Activated CD4-positive, alpha-beta T cell treated with anti-CD3 and anti-CD28 coated beads for 36 hours (primary cell): ENCODE measurements around the gene PCSK7. TPM values are rescaled to one million over a fixed set of nuclear protein-coding genes. Genes with fewer than 3 reads are reported as not detected.

Experiments
- ATAC-seq: fragments of 200-7000 bp; cut with Tn5 transposase; one replicate; pipeline ENCODE4 v1.10.0; 2021; ENCODE audit warnings: mild to moderate bottlenecking, moderate library complexity
- CTCF ChIA-PET: fragments of 350-600 bp; sonication (Branson Sonifier 250); formaldehyde crosslinking; loops from one replicate; lab custom pipeline; 2021; ENCODE audit warnings: antibody characterized with exemption; lab: Charles Lee
- POLR2A ChIA-PET: fragments of 350-600 bp; sonication (Branson Sonifier 250); formaldehyde crosslinking; loops from one replicate; lab custom pipeline; 2021; ENCODE audit warnings: antibody characterized with exemption, inconsistent platforms; lab: Charles Lee
- DNase-seq: peaks from one replicate; pipeline ENCODE4 v3.0.0-alpha.2; 2020
- H3K27ac Mint-ChIP-seq: one replicate; pipeline ENCODE4 v1.8.0; 2021; ENCODE audit warnings: mixed read lengths
- H3K27me3 Mint-ChIP-seq: one replicate; pipeline ENCODE4 v1.8.0; 2021; ENCODE audit warnings: mixed read lengths
- H3K36me3 Mint-ChIP-seq: one replicate; pipeline ENCODE4 v1.8.0; 2021; ENCODE audit warnings: low read depth, mixed read lengths
- H3K4me1 Mint-ChIP-seq: one replicate; pipeline ENCODE4 v1.8.0; 2021; ENCODE audit warnings: mixed read lengths
- H3K4me3 Mint-ChIP-seq: one replicate; pipeline ENCODE4 v1.8.0; 2021; ENCODE audit warnings: mild to moderate bottlenecking, moderate library complexity, mixed read lengths
- H3K9me3 Mint-ChIP-seq: one replicate; pipeline ENCODE4 v1.8.0; 2021; ENCODE audit warnings: low read depth, mixed read lengths
- intact Hi-C, 2 experiments: fragments of 100-400 bp; cut with DNase I in 1 of 2; cut with micrococcal nuclease in 1 of 2; formaldehyde crosslinking; loops; one replicate each; pipeline versions ENCODE4 v1.14.2 to v1.15.1; 2022 to 2024; cut with DNase I, micrococcal nuclease
- total RNA-seq, 2 experiments: library from RNA; stranded (reverse); gene quantifications; one replicate each; pipeline ENCODE4 v1.2.3, GENCODE V29; 2021

Gene PCSK7
- total RNA-seq, 2 experiments from 2014 or later = 95.0 to 96.2 TPM

DNA sequence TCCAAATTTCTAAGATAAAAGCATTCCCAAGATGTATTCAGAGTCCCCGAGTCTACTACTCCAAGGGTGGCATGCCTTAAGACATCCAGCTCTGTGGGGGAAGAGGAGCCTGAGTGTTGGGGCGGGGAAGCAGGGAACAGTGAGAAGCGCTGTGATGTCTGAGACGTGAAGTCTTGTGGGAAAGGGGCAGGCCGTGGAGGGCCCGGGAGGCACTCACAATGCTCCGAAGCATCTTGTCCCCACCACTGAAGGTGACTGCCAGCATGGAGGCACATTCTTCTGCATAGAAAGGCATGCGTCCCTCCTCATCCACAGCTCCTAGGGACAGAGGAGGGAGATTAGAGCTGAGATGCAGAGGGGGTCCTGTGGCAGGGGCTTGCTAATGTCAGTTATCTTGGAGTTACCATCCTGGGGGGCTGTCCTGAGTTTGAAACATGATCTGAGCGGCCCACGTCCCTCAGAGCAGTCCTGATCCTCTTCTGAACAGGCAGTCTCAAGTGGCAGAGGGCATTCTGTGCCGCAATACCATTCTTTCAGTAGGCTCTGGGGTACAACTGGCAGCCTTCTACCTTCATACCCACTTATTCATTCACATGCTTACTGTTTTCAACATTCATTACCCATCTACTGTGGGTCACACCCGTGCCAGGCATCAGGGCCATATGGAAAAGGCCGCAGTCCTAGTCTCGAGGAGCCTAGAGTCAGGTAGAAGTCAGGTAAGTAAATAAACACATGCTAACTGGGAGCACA lies 8.7 kb downstream of the PCSK7 start:
- H3K4me3 Mint-ChIP-seq = no peak overlapping the region
- no peak for DNase-seq
- no peaks in the 10 kb centered on the region for H3K27me3 Mint-ChIP-seq
- no peak overlapping the region for H3K27ac Mint-ChIP-seq
- ChIA-PET CTCF (interaction anchor here (0.8 to 1.3 kb wide), 3 partner anchors 12 to 42 kb away, joined by 3 to 4 read pairs (median 3); no protein-coding TSS in a partner anchor), POLR2A (no interaction called here)
- ATAC-seq = no peak
- no peaks in the 10 kb centered on the region for H3K9me3 Mint-ChIP-seq
- peaks cover 11% of the 10 kb centered on the region for H3K4me1 Mint-ChIP-seq
- peaks cover 68% of the 10 kb centered on the region for H3K36me3 Mint-ChIP-seq
- intact Hi-C loops = no loop called here

DNA sequence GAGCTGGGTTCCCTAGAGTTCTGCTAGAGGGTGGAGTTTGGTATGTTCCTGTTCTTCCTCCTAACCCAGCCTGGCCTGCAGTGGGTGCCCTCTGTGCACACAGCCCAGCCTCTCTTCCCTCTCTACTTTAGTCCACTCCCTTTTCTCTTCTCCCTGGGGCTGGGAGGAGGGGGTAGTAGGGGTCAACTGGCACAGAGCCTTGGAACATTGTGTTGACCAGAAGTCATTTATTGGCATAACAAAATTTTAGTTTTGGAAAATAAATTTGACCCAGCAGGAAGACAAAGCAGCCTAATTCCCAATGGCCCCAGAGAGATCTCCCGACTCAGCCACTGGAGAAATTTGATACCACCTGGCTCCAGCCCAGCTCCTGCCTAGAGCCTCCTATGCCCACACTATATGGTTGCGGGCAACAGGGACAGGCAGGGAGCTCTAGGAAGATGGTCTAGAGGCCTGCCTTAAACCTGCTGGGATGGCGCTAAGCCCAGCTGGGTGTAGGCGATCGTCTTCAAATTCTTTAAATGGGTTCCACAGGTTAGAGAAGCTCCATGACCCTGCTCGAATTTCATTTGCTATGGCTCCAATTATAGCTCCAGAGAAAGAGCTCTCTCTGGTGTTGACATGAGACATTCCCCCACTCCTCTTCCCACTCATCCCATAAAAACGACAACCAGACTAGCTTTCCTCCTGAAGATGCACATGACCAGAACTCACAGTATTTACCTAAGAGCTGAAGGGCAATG lies 9.9 kb downstream of the PCSK7 start:
- Mint-ChIP-seq H3K4me1 (peaks cover 8% of the 10 kb centered on the region), H3K9me3 (no peaks in the 10 kb centered on the region), H3K36me3 (peaks cover 72% of the 10 kb centered on the region), H3K4me3 (no peak overlapping the region), H3K27ac (no peak overlapping the region), H3K27me3 (no peaks in the 10 kb centered on the region)
- ChIA-PET CTCF (interaction anchor here (0.8 to 1.5 kb wide), 4 partner anchors 10 to 462 kb away, joined by 3 to 7 read pairs (median 4); partner anchors contain the start of genes PCSK7 and RNF214), POLR2A (interaction anchor here (0.6 to 1.2 kb wide), 3 partner anchors 8 to 415 kb away, joined by 3 read pairs; no protein-coding TSS in a partner anchor)
- ATAC-seq (no peak), DNase-seq (no peak)
- intact Hi-C loops = no loop called here

DNA sequence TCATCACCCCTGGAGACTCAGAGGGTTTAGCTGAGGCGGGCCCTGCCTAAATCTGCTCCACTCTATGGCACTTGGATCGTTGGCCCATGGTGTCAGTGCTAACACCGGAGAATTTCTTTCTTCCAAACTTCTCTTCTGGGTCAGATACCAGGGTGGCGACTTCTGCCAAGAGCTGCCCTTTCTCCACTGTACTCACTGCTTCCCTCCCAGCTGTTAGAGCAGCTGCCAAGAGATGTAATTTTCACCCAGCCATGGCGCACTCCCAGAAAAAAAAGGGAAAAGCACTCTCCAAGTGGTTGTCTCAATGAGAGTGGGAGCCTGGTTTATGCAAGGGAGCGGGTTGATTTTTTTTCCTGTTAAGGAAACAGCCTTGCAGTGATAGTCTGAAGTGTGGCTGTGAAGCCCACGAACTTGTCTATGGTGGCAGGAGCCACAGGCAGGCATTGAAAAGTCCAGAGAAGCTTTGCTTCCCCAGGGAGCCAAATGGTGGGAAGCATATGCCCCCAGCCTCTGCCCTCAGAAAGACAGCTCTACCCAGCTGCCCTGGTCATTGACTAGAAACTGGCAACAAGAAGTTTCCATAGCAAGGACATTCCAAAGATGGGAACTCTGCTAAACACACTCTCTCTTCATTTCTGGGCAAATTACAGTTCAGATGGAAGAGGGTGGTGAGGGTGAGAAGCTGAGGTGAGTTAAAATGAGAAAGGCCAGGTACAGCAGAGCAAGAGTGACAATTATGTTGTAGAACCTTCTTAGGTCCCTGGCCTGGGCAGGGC lies 10.7 kb downstream of the PCSK7 start:
- Mint-ChIP-seq H3K4me3 (no peak overlapping the region), H3K9me3 (no peaks in the 10 kb centered on the region), H3K36me3 (peaks cover 66% of the 10 kb centered on the region), H3K4me1 (peaks cover 3% of the 10 kb centered on the region), H3K27ac (no peak overlapping the region), H3K27me3 (no peaks in the 10 kb centered on the region)
- DNase-seq (no peak), ATAC-seq (no peak)
- intact Hi-C loops = no loop called here
- CTCF ChIA-PET = interaction anchor here (0.8 to 1.6 kb wide), 4 partner anchors 10 to 461 kb away, joined by 3 to 7 read pairs (median 4); partner anchors contain the start of genes PCSK7, RNF214 and SIDT2
- POLR2A ChIA-PET = interaction anchor here (0.7 to 1.2 kb wide), 3 partner anchors 9 to 46 kb away, joined by 3 to 5 read pairs (median 3); no protein-coding TSS in a partner anchor

GRCh38 chr11:117220568-117220967 lies 11.3 kb downstream of the PCSK7 start:
- H3K4me1 Mint-ChIP-seq = peaks cover 3% of the 10 kb centered on the region
- no peak for DNase-seq
- H3K27ac Mint-ChIP-seq = no peak overlapping the region
- intact Hi-C loops = no loop called here
- ChIA-PET POLR2A (interaction anchor here (0.7 kb wide), 1 partner anchor 45 kb away, joined by 5 read pairs; no protein-coding TSS in a partner anchor), CTCF (interaction anchor here (1.5 to 2.7 kb wide), 3 partner anchors 9 to 42 kb away, joined by 4 to 10 read pairs (median 5); partner anchors contain the start of gene SIDT2)
- H3K9me3 Mint-ChIP-seq = no peaks in the 10 kb centered on the region
- no peaks in the 10 kb centered on the region for H3K27me3 Mint-ChIP-seq
- no peak for ATAC-seq
- H3K4me3 Mint-ChIP-seq = no peak overlapping the region
- H3K36me3 Mint-ChIP-seq = peaks cover 66% of the 10 kb centered on the region

GRCh38 chr11:117219995-117220394 lies 11.9 kb downstream of the PCSK7 start:
- Mint-ChIP-seq H3K4me1 (peaks cover 3% of the 10 kb centered on the region), H3K27me3 (no peaks in the 10 kb centered on the region), H3K27ac (no peak overlapping the region), H3K9me3 (no peaks in the 10 kb centered on the region), H3K4me3 (no peak overlapping the region), H3K36me3 (peaks cover 60% of the 10 kb centered on the region)
- no peak for DNase-seq
- ChIA-PET POLR2A (interaction anchor here (0.6 to 0.7 kb wide), 2 partner anchors 44 to 476 kb away, joined by 5 read pairs; no protein-coding TSS in a partner anchor), CTCF (interaction anchor here (0.7 to 2.7 kb wide), 3 partner anchors 8 to 42 kb away, joined by 3 to 10 read pairs (median 4); partner anchors contain the start of gene SIDT2)
- no peak for ATAC-seq
- intact Hi-C loops = no loop called here

DNA sequence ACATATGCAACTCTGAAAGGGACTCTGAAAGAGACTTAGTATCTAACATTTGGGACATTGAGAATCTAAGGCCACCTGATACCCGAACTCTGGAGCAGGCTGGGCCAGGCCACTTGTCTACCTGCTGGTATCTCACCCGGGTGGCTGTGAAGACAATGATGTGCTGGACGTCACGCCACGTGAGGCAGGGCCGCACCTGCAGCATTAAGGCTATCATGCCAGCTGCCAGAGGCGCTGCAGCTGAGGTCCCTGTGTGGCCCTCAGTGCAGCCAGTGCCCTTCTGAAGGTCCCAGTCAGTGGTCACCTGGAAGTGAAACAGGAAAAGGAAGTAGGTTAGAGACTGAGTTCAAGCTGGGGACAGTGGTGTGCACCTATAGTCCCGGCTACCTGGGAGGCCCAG lies 12.4 kb downstream of the PCSK7 start:
- DNase-seq (no peak), ATAC-seq (no peak)
- peaks cover 63% of the 10 kb centered on the region for H3K36me3 Mint-ChIP-seq
- POLR2A ChIA-PET = interaction anchor here (0.6 kb wide), 1 partner anchor 476 kb away, joined by 5 read pairs; no protein-coding TSS in a partner anchor
- peaks cover 5% of the 10 kb centered on the region for H3K4me1 Mint-ChIP-seq
- H3K9me3 Mint-ChIP-seq = no peaks in the 10 kb centered on the region
- intact Hi-C loops = no loop called here
- H3K4me3 Mint-ChIP-seq = no peak overlapping the region
- CTCF ChIA-PET = interaction anchor here (0.6 to 2.7 kb wide), 3 partner anchors 9 to 39 kb away, joined by 3 to 10 read pairs (median 3); no protein-coding TSS in a partner anchor
- no peak overlapping the region for H3K27ac Mint-ChIP-seq
- H3K27me3 Mint-ChIP-seq = no peaks in the 10 kb centered on the region

GRCh38 chr11:117219001-117219400 lies 12.9 kb downstream of the PCSK7 start:
- CTCF ChIA-PET = interaction anchor here (0.6 to 2.7 kb wide), 3 partner anchors 8 to 38 kb away, joined by 3 to 10 read pairs (median 9); no protein-coding TSS in a partner anchor
- H3K4me1 Mint-ChIP-seq = peaks cover 6% of the 10 kb centered on the region
- POLR2A ChIA-PET = no interaction called here
- no peaks in the 10 kb centered on the region for H3K9me3 Mint-ChIP-seq
- ATAC-seq = no peak
- no peaks in the 10 kb centered on the region for H3K27me3 Mint-ChIP-seq
- DNase-seq = no peak
- no peak overlapping the region for H3K4me3 Mint-ChIP-seq
- peaks cover 62% of the 10 kb centered on the region for H3K36me3 Mint-ChIP-seq
- no peak overlapping the region for H3K27ac Mint-ChIP-seq
- intact Hi-C loops = no loop called here

DNA sequence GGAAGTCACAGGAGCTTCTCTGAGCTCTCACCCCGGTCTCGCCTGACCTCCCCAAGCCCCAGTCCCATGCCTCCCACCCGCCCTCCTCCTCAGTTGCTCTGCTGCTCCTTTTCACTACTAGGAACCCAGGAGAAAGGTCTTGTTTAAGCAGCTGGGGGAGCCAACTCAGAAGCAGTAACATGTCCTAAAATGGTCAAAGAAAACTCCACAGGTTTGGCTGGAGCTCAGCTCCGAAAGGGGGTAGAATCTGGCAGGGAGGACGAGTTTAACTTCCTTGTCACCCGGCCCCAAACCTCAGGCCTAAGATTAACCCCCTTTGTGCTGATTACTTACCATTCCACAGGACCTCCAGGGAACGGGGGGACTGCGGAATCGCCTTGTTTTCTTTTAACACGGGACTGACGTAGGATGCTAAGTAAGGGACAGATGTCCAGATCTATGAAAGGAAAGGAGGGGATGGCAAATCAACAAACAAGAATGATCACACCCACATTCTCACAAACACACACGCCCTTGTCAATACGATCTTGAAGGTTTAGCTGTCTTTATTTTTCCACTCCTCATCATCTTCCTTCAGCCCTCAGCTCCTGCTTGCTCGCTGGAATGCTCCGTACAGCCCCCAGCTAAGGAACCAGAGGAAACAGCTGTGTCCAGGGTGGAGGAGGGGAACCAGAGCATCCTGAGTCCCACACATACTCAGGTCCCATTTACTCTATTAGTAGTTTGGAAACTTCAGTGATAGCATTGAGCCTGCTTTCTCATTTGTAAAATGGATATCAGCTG lies 13.5 kb downstream of the PCSK7 start:
- H3K4me1 Mint-ChIP-seq = peaks cover 6% of the 10 kb centered on the region
- H3K27ac Mint-ChIP-seq = no peak overlapping the region
- no peaks in the 10 kb centered on the region for H3K9me3 Mint-ChIP-seq
- intact Hi-C loops = no loop called here
- ChIA-PET POLR2A (no interaction called here), CTCF (interaction anchor here (0.6 to 2.7 kb wide), 3 partner anchors 8 to 38 kb away, joined by 3 to 10 read pairs (median 9); no protein-coding TSS in a partner anchor)
- no peak overlapping the region for H3K4me3 Mint-ChIP-seq
- no peaks in the 10 kb centered on the region for H3K27me3 Mint-ChIP-seq
- ATAC-seq = no peak
- H3K36me3 Mint-ChIP-seq = peaks cover 61% of the 10 kb centered on the region
- no peak for DNase-seq

- Mint-ChIP-seq H3K9me3 (no peaks in the 10 kb centered on the region), H3K27me3 (no peaks in the 10 kb centered on the region), H3K27ac (peak overlapping the region; percentile 40), H3K36me3 (peaks cover 61% of the 10 kb centered on the region), H3K4me1 (peaks cover 6% of the 10 kb centered on the region), H3K4me3 (no peak overlapping the region)
- no peak for DNase-seq
- intact Hi-C loops = no loop called here
- CTCF ChIA-PET = interaction anchor here (2.1 kb wide), 1 partner anchor 9 kb away, joined by 9 read pairs; no protein-coding TSS in a partner anchor
- POLR2A ChIA-PET = no interaction called here
- no peak for ATAC-seq
Observed at GRCh38 chr11:117217141-117218084, 14.5 kb downstream of the PCSK7 start.
